Caco-2 (cell line): ENCODE measurements around the gene PPP6R3. TPM values are rescaled to one million over a fixed set of nuclear protein-coding genes. Genes with fewer than 3 reads are reported as not detected.

Source experiments
- BruUV-seq: library from RNA; stranded (reverse); fragments of 400-500 nt; replicated peaks from 2 replicates; lab custom pipeline; 2021; lab: Mats Ljungman, UMichigan
- CTCF ChIA-PET: fragments of 300-600 bp; sonication (Branson Sonifier 250); formaldehyde crosslinking; loops from one replicate; lab custom pipeline; 2022; ENCODE audit warnings: antibody characterized with exemption; lab: Charles Lee
- POLR2A ChIA-PET: fragments of 300-600 bp; sonication (Branson Sonifier 250); formaldehyde crosslinking; loops from one replicate; lab custom pipeline; 2022; ENCODE audit warnings: antibody characterized with exemption; lab: Charles Lee
- DNase-seq, 2 experiments: peaks; one replicate each; pipeline versions ENCODE4 v3.0.0 to v3.0.0-alpha.2; 2020 to 2022
- H3K27me3 ChIP-seq: replicated peaks from 2 replicates; pipeline ENCODE4 v1.6.0; 2011; ENCODE audit warnings: low read length; ENCODE audit not compliant: control insufficient read depth, insufficient read depth
- H3K36me3 ChIP-seq: 2 replicates; pipeline ENCODE4 v1.5.1; 2011; ENCODE audit warnings: low read length; ENCODE audit not compliant: control insufficient read depth, insufficient read depth
- H3K4me1 ChIP-seq: fragments of 250-450 bp; sonication (Bioruptor Pico); 2 replicates; pipeline ENCODE4 v1.5.1; 2020; ENCODE audit warnings: mild to moderate bottlenecking
- H3K4me3 ChIP-seq: 2 replicates; pipeline ENCODE4 v1.5.1; 2011; ENCODE audit warnings: low read depth, mild to moderate bottlenecking, control low read depth, low read length
- H3K9me3 ChIP-seq: fragments of 250-450 bp; sonication (Bioruptor Pico); 2 replicates; pipeline ENCODE4 v1.5.1; 2020; ENCODE audit warnings: mild to moderate bottlenecking, moderate library complexity
- H3K27ac Mint-ChIP-seq: one replicate; pipeline ENCODE4 v1.8.0; 2022; ENCODE audit warnings: mixed read lengths; ENCODE audit not compliant: unreplicated experiment
- H3K27me3 Mint-ChIP-seq: one replicate; pipeline ENCODE4 v1.8.0; 2022; ENCODE audit warnings: mixed read lengths; ENCODE audit not compliant: insufficient read depth, unreplicated experiment
- H3K36me3 Mint-ChIP-seq: one replicate; pipeline ENCODE4 v1.8.0; 2022; ENCODE audit warnings: mild to moderate bottlenecking, mixed read lengths; ENCODE audit not compliant: insufficient read depth, unreplicated experiment
- H3K4me1 Mint-ChIP-seq: one replicate; pipeline ENCODE4 v1.8.0; 2022; ENCODE audit warnings: low read depth, mixed read lengths; ENCODE audit not compliant: unreplicated experiment
- H3K4me3 Mint-ChIP-seq: one replicate; pipeline ENCODE4 v1.8.0; 2022; ENCODE audit warnings: mild to moderate bottlenecking, moderate library complexity, mixed read lengths; ENCODE audit not compliant: unreplicated experiment
- H3K9me3 Mint-ChIP-seq: one replicate; pipeline ENCODE4 v1.8.0; 2022; ENCODE audit warnings: mixed read lengths; ENCODE audit not compliant: unreplicated experiment
- CTCF ChIP-seq, 2 experiments: fragments of 200-600 bp in 1 of 2; IDR thresholded peaks; 1 replicate in 1 of 2; 2 replicates in 1 of 2; pipeline versions ENCODE4 v1.5.1 to v1.8.0; 2011 to 2022; ENCODE audit warnings: antibody characterized with exemption in 1 of 2, control low read depth in 1 of 2, inconsistent platforms in 1 of 2, low read depth in 1 of 2, low read length in 1 of 2, mild to moderate bottlenecking in 1 of 2, moderate library complexity in 1 of 2; ENCODE audit not compliant: insufficient read depth in 1 of 2, severe bottlenecking in 1 of 2, unreplicated experiment in 1 of 2
- intact Hi-C: fragments of 100-400 bp; cut with micrococcal nuclease; formaldehyde crosslinking; loops from one replicate; pipeline ENCODE4 v1.10.0; 2022; ENCODE audit not compliant: unreplicated experiment
- total RNA-seq: library from RNA; stranded (reverse); gene quantifications from 2 replicates; pipeline ENCODE4 v1.2.3, GENCODE V29; 2022

PPP6R3 gene
- total RNA-seq, 1 experiment from 2014 or later, result 276 TPM

- Histone ChIP-seq H3K27me3 (no peaks in the 10 kb centered on the region; the same call in 1 of the 2 replicates), H3K4me1 (no peaks in the 10 kb centered on the region), H3K4me3 (no peak overlapping the region), H3K9me3 (peaks cover 4% of the 10 kb centered on the region; the same call in 1 of the 2 replicates), H3K36me3 (no peaks in the 10 kb centered on the region)
- no TSS peak for BruUV-seq
- no peaks in the 10 kb centered on the region for H3K4me1 Mint-ChIP-seq
- CTCF ChIA-PET, result no interaction called here
- H3K9me3 Mint-ChIP-seq, result no peaks in the 10 kb centered on the region
- no peak for TF ChIP-seq CTCF (IDR thresholded peaks at IDR 0.05; ENCODE audit: insufficient read depth in 1 of 2, low read depth in 1 of 2, low read length in 1 of 2, severe bottlenecking in 1 of 2, unreplicated experiment in 1 of 2)
- no peak overlapping the region for H3K27ac Mint-ChIP-seq
- no peak overlapping the region for H3K4me3 Mint-ChIP-seq
- peaks cover 3% of the 10 kb centered on the region for H3K27me3 Mint-ChIP-seq
- intact Hi-C loops, result no loop called here
- no peaks in the 10 kb centered on the region for H3K36me3 Mint-ChIP-seq
- peak in 1 of 2 experiments; percentile 20 for DNase-seq
- POLR2A ChIA-PET, result no interaction called here
Measured at GRCh38 chr11:68655806-68656205, 195.3 kb downstream of the PPP6R3 start.

- no peaks in the 10 kb centered on the region for H3K4me1 Mint-ChIP-seq
- POLR2A ChIA-PET, result no interaction called here
- Histone ChIP-seq H3K4me1 (no peaks in the 10 kb centered on the region), H3K36me3 (no peaks in the 10 kb centered on the region), H3K27me3 (no peaks in the 10 kb centered on the region; the same call in 1 of the 2 replicates), H3K4me3 (no peak overlapping the region), H3K9me3 (peaks cover 4% of the 10 kb centered on the region; the same call in 1 of the 2 replicates)
- no peaks in the 10 kb centered on the region for H3K36me3 Mint-ChIP-seq
- H3K4me3 Mint-ChIP-seq, result no peak overlapping the region
- BruUV-seq, result no TSS peak
- TF ChIP-seq CTCF (IDR thresholded peaks at IDR 0.05; ENCODE audit: insufficient read depth in 1 of 2, low read depth in 1 of 2, low read length in 1 of 2, severe bottlenecking in 1 of 2, unreplicated experiment in 1 of 2), result no peak
- no peaks in the 10 kb centered on the region for H3K9me3 Mint-ChIP-seq
- intact Hi-C loops, result no loop called here
- CTCF ChIA-PET, result no interaction called here
- H3K27me3 Mint-ChIP-seq, result peaks cover 6% of the 10 kb centered on the region
- H3K27ac Mint-ChIP-seq, result no peak overlapping the region
- peak in 1 of 2 experiments; percentile 36 for DNase-seq
Measured at GRCh38 chr11:68657021-68657780, 196.6 kb downstream of the PPP6R3 start.

- DNase-seq, result no peak
- no peaks in the 10 kb centered on the region; the same call in 1 of the 2 replicates for H3K27me3 ChIP-seq
- no peaks in the 10 kb centered on the region for H3K4me1 Mint-ChIP-seq
- H3K9me3 Mint-ChIP-seq, result no peaks in the 10 kb centered on the region
- POLR2A ChIA-PET, result no interaction called here
- H3K27me3 Mint-ChIP-seq, result peaks cover 11% of the 10 kb centered on the region
- no peaks in the 10 kb centered on the region for H3K36me3 ChIP-seq
- no peak overlapping the region for H3K4me3 Mint-ChIP-seq
- no peak overlapping the region for H3K4me3 ChIP-seq
- TF ChIP-seq CTCF (IDR thresholded peaks at IDR 0.05; ENCODE audit: insufficient read depth in 1 of 2, low read depth in 1 of 2, low read length in 1 of 2, severe bottlenecking in 1 of 2, unreplicated experiment in 1 of 2), result no peak
- CTCF ChIA-PET, result no interaction called here
- no peaks in the 10 kb centered on the region for H3K36me3 Mint-ChIP-seq
- intact Hi-C loops, result no loop called here
- no TSS peak for BruUV-seq
- H3K4me1 ChIP-seq, result no peaks in the 10 kb centered on the region
- H3K9me3 ChIP-seq, result peaks cover 11% of the 10 kb centered on the region; the same call in 1 of the 2 replicates
- no peak overlapping the region for H3K27ac Mint-ChIP-seq
Measured at GRCh38 chr11:68658097-68658496, 197.5 kb downstream of the PPP6R3 start.
